ENCODE measurements around the gene TRPM6.

Gene TRPM6

DNA sequence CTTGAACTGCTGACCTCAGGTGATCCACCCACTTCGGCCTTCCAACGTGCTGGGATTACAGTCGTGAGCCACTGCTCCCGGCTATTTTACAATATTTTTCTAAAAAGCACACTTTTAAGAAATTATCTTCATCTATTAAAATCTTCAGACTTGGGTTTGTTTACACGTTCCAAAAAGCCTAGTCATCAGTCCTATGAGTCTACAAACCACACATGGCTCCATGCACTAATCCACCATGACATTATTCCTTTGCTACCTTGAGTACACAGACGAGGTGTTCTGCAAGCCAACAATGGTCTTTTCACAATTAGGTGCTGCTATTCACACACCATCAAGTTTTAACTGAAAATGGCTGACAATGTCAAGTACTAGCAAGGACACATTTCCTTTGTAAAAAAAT is 41.0 kb downstream of the TRPM6 start:
- TF ChIP-seq, protein P1, sequence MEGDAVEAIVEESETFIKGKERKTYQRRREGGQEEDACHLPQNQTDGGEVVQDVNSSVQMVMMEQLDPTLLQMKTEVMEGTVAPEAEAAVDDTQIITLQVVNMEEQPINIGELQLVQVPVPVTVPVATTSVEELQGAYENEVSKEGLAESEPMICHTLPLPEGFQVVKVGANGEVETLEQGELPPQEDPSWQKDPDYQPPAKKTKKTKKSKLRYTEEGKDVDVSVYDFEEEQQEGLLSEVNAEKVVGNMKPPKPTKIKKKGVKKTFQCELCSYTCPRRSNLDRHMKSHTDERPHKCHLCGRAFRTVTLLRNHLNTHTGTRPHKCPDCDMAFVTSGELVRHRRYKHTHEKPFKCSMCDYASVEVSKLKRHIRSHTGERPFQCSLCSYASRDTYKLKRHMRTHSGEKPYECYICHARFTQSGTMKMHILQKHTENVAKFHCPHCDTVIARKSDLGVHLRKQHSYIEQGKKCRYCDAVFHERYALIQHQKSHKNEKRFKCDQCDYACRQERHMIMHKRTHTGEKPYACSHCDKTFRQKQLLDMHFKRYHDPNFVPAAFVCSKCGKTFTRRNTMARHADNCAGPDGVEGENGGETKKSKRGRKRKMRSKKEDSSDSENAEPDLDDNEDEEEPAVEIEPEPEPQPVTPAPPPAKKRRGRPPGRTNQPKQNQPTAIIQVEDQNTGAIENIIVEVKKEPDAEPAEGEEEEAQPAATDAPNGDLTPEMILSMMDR (IDR thresholded peaks at IDR 0.05; ENCODE audit: borderline replicate concordance, control extremely low read depth, extremely low read depth, insufficient read depth, missing control alignments) = no peak
- DNase-seq (ENCODE audit: low spot score) = no peak
- in situ Hi-C loops (cut with MboI; ENCODE audit: low sequenced_read_pairs, unreplicated experiment) = no loop called here

DNA sequence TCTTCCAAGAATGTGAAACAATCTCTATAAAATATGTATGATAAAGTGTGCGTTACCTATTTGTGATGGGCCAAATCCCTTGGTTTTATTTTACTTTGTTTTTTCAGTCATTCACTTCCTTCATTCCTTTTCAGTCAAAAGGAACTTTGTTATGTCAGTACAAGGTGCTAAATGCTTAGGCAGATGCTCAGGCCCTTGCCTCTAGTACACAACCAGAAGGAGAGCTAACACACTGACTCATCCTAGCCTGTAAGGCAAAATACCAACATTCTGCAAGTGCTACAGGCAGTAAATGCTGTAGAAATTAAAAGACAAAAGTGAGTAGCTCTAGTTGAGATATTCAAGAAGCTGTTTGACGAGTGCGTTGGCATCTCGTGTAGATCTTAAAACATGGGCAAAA is 49.4 kb downstream of the TRPM6 start:
- no peak for DNase-seq (ENCODE audit: low spot score)
- TF ChIP-seq, protein P1 (IDR thresholded peaks at IDR 0.05; ENCODE audit: borderline replicate concordance, control extremely low read depth, extremely low read depth, insufficient read depth, missing control alignments) = no peak

DNA sequence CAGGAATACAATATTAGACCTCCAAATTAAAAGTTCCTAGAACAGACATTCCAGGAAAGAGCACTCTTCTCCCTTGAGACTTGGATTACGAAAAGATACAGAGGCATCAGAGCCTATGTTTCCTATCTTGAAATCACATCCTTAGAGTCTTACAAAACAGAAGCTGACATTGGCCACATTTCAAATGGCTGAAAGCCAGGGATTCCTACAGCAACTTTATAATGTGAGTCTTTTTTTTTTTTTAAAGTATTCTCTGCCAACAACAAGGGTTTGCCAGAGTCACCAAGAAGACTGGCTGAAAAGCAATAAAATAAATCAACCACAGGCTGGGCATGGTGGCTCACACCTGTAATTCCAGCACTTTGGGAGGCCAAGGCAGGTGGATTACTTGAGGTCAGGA is 63.1 kb downstream of the TRPM6 start:
- DNase-seq (ENCODE audit: low spot score) = no peak
- in situ Hi-C loops (cut with MboI; ENCODE audit: low sequenced_read_pairs, unreplicated experiment) = no loop called here
- TF ChIP-seq, protein P1 (IDR thresholded peaks at IDR 0.05; ENCODE audit: borderline replicate concordance, control extremely low read depth, extremely low read depth, insufficient read depth, missing control alignments) = no peak

More for the DNA sequence above, 49.4 kb downstream of the TRPM6 start:
- in situ Hi-C loops (cut with MboI; ENCODE audit: low sequenced_read_pairs, unreplicated experiment) = no loop called here

DNA sequence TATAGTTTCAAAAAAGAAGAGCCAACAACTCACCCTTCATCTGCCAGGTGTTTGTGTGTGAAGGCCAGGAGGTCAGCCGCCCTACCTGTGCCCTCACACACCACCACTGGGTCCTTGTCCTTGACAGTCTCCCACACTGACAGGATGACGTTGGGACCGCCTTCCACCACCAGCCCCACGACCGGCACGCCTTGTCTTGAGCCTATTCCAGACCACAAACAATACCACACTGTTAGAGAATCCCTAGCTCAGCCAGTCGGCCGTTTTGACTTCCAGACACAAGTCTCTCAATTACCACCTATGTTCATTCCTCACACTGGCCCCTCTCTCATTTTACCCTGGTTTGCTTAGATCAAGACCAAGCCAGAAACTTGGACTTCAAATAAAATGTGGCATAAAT is 66.1 kb downstream of the TRPM6 start:
- DNase-seq (ENCODE audit: low spot score) = no peak
- TF ChIP-seq, protein P1 (IDR thresholded peaks at IDR 0.05; ENCODE audit: borderline replicate concordance, control extremely low read depth, extremely low read depth, insufficient read depth, missing control alignments) = no peak
- in situ Hi-C loops (cut with MboI; ENCODE audit: low sequenced_read_pairs, unreplicated experiment) = no loop called here

DNA sequence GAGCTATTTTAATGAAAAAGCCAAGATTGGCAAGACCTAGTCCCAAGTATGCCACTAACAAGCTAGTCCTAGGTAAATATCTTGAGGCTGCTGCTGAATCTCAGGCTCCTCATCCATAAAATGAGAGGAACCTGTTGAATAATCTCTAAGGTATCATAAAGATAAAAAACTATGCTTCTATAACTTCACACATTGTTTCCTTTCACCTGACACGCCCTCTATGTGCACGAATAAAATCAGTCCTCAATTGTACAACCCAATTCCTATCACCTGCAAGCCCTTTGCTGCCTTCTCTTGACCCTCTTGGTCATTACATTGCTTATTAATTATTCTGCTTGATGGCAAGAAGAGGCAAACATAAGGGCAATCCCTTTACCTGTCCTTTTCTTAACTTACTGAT is 69.9 kb downstream of the TRPM6 start:
- in situ Hi-C loops (cut with MboI; ENCODE audit: low sequenced_read_pairs, unreplicated experiment) = no loop called here
- DNase-seq (ENCODE audit: low spot score) = no peak
- TF ChIP-seq, protein P1 (IDR thresholded peaks at IDR 0.05; ENCODE audit: borderline replicate concordance, control extremely low read depth, extremely low read depth, insufficient read depth, missing control alignments) = no peak

DNA sequence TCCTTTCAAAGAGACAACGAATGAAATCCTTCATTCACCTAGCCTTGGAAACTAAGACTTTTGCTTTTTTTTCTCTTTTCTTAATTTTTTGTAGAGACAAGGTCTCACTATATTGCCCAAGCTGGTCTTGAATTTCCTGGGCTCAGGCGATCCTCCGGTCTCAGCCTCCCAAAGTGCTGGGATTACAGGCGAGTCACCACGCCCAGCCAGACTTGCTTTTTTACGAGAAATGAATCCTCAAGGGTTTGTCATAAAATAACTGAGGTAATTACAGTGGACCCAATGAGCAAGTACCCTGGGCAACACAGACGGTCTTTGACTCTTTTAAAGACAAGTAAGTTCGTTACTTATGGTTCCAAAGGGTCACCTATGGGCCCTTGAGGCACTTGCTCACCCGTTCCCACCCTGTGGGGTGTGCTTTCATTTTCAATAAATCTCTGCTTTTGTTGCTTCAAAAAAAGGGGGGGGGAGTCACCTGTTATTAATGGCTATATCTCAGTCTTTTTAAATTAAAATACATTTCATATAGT is 70.4 kb downstream of the TRPM6 start:
- in situ Hi-C loops (cut with MboI; ENCODE audit: low sequenced_read_pairs, unreplicated experiment) = no loop called here
- TF ChIP-seq, protein P1 (IDR thresholded peaks at IDR 0.05; ENCODE audit: borderline replicate concordance, control extremely low read depth, extremely low read depth, insufficient read depth, missing control alignments) = no peak
- DNase-seq (ENCODE audit: low spot score) = no peak

DNA sequence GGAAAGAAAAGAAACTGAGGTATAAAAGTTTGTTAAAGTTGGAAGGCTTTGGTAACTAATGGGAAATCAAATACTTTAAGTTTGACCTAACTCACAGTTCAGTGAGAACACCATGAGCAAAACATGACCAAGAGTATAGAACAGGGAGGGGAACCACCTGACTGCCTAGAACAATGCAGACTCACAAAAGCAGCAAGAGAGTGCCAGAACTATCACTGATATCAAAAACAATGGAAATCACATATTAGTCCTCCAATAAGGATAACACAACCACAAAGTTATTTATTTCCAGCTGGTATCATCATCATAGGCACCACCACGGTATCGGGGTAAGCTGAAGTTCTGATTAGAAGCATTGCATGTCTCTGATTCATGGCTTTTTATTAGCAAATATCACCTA is 77.5 kb downstream of the TRPM6 start:
- TF ChIP-seq, protein P1 (IDR thresholded peaks at IDR 0.05; ENCODE audit: borderline replicate concordance, control extremely low read depth, extremely low read depth, insufficient read depth, missing control alignments) = no peak
- in situ Hi-C loops (cut with MboI; ENCODE audit: low sequenced_read_pairs, unreplicated experiment) = no loop called here
- no peak for DNase-seq (ENCODE audit: low spot score)

All from GM13976 (cell line).